HepG2 (cell line): ENCODE results near the gene CHID1. TPM values are rescaled to one million over a fixed set of nuclear protein-coding genes. Genes with fewer than 3 reads are reported as not detected.

ENCODE experiments used
- ATAC-seq: fragments of 200-7000 bp; cut with Tn5 transposase; 3 replicates; pipeline ENCODE4 v1.9.1; 2020; ENCODE audit warnings: mild to moderate bottlenecking, moderate library complexity
- BruUV-seq: library from RNA; stranded (reverse); fragments of 400-500 nt; replicated peaks from 2 replicates; lab custom pipeline; 2021; lab: Mats Ljungman, UMichigan
- CTCF ChIA-PET: fragments of 300-600 bp; formaldehyde crosslinking; extraction: SDS; loops from one replicate; lab custom pipeline; 2021; ENCODE audit warnings: low total read pairs, inconsistent platforms, low intra/inter-chr PET ratio; lab: Yijun Ruan, JAX
- POLR2A ChIA-PET: fragments of 350-600 bp; sonication (Branson Sonifier 250); formaldehyde crosslinking; loops from one replicate; lab custom pipeline; 2020; ENCODE audit warnings: antibody characterized with exemption, inconsistent platforms; lab: Yijun Ruan, JAX
- DNase-seq: peaks from one replicate; pipeline ENCODE4 v3.0.0-alpha.2; 2015; ENCODE audit warnings: low spot score
- FAIRE-seq: peaks from 3 replicates; lab custom pipeline; 2011; peaks lifted over from hg19 to GRCh38; lab: Jason Lieb, UNC
- H2AFZ ChIP-seq: one replicate; pipeline ENCODE4 v1.6.1; 2011; ENCODE audit warnings: low read length, inconsistent platforms
- H3K27ac ChIP-seq: fragments of 300-600 bp; 3 replicates; pipeline ENCODE4 v1.8.0; 2011; ENCODE audit warnings: mixed run types, mild to moderate bottlenecking, mixed read lengths, low read length, inconsistent platforms; ENCODE audit not compliant: insufficient read depth; ENCODE audit errors: extremely low read length
- H3K27me3 ChIP-seq, 2 experiments: fragments of 200-600 bp in 1 of 2; 2 replicates in 1 of 2; 3 replicates in 1 of 2; pipeline versions ENCODE4 v1.6.0 to v1.8.0; 2011; ENCODE audit warnings: low read length in 2 of 2, mild to moderate bottlenecking in 2 of 2, moderate library complexity in 2 of 2, inconsistent platforms in 1 of 2; ENCODE audit not compliant: insufficient read depth in 2 of 2, control insufficient read depth in 1 of 2
- H3K36me3 ChIP-seq, 2 experiments: fragments of 200-600 bp in 1 of 2; replicated peaks in 1 of 2; 2 replicates in 1 of 2; 3 replicates in 1 of 2; pipeline versions ENCODE4 v1.5.1 to v1.8.0; 2011; ENCODE audit warnings: low read length in 2 of 2, inconsistent platforms in 1 of 2; ENCODE audit not compliant: insufficient read depth in 2 of 2, control insufficient read depth in 1 of 2
- H3K4me1 ChIP-seq: 2 replicates; pipeline ENCODE4 v1.5.1; 2012; ENCODE audit warnings: low read length, inconsistent platforms; ENCODE audit not compliant: insufficient read depth
- H3K4me2 ChIP-seq: 2 replicates; pipeline ENCODE4 v1.6.0; 2011; ENCODE audit warnings: low read depth, low read length, inconsistent platforms
- H3K4me3 ChIP-seq, 3 experiments: fragments of 200-600 bp in 1 of 3; sonication (generic), shearing (Covaris generic) in 1 of 3; replicated peaks in 1 of 3; 2 replicates each; pipeline ENCODE4 v1.5.1; 2011 to 2016; ENCODE audit warnings: low read length in 3 of 3, inconsistent platforms in 2 of 3, low read depth in 2 of 3, mild to moderate bottlenecking in 2 of 3, control low read depth in 1 of 3, mixed read lengths in 1 of 3; ENCODE audit not compliant: insufficient read depth in 1 of 3
- H3K79me2 ChIP-seq: one replicate; pipeline ENCODE4 v1.6.1; 2011; ENCODE audit warnings: low read length, inconsistent platforms; ENCODE audit not compliant: insufficient read depth
- H3K9ac ChIP-seq: 2 replicates; pipeline ENCODE4 v1.6.0; 2011; ENCODE audit warnings: mild to moderate bottlenecking, low read depth, low read length, inconsistent platforms; ENCODE audit not compliant: insufficient read depth
- H3K9me3 ChIP-seq: 2 replicates; pipeline ENCODE4 v1.5.1; 2012; ENCODE audit warnings: mild to moderate bottlenecking, low read length
- H4K20me1 ChIP-seq: 2 replicates; pipeline ENCODE4 v1.6.0; 2011; ENCODE audit warnings: inconsistent platforms, mild to moderate bottlenecking, low read length, moderate library complexity; ENCODE audit not compliant: insufficient read depth
- AGO1 ChIP-seq: fragments of 200-400 bp; formaldehyde crosslinking; IDR thresholded peaks from 2 replicates; pipeline ENCODE4 v1.6.1; 2017; ENCODE audit warnings: mild to moderate bottlenecking, low read depth, low read length, moderate library complexity; ENCODE audit not compliant: poor library complexity, severe bottlenecking
- DRAP1 ChIP-seq: IDR thresholded peaks from 2 replicates; pipeline ENCODE4 v1.6.1; 2016; ENCODE audit warnings: missing genetic modification reagents, missing compliant biosample characterization
- GLMP ChIP-seq: sonication (generic); formaldehyde crosslinking; IDR thresholded peaks from 2 replicates; pipeline ENCODE4 v1.9.0; 2021; ENCODE audit warnings: missing genetic modification reagents, mild to moderate bottlenecking, borderline replicate concordance
- HMG20B ChIP-seq: conservative IDR thresholded peaks from 2 replicates; pipeline ENCODE4 v1.6.1; 2016; ENCODE audit warnings: missing genetic modification reagents, missing compliant biosample characterization
- NCOA5 ChIP-seq: sonication (generic); formaldehyde crosslinking; IDR thresholded peaks from 2 replicates; pipeline ENCODE4 v1.4.0; 2020; ENCODE audit warnings: missing genetic modification reagents
- NFYB ChIP-seq: sonication (generic); formaldehyde crosslinking; IDR thresholded peaks from 2 replicates; pipeline ENCODE4 v1.4.0; 2020; ENCODE audit warnings: missing genetic modification reagents
- PAF1 ChIP-seq: IDR thresholded peaks from 2 replicates; pipeline ENCODE4 v1.6.1; 2016; ENCODE audit warnings: missing genetic modification reagents, missing compliant biosample characterization
- POLR2A ChIP-seq, 2 experiments: IDR thresholded peaks; 2 replicates each; pipeline ENCODE4 v1.6.1; 2011; ENCODE audit warnings: low read depth in 2 of 2, low read length in 2 of 2, mild to moderate bottlenecking in 1 of 2, moderate library complexity in 1 of 2; ENCODE audit not compliant: insufficient read depth in 1 of 2
- POLR2AphosphoS5 ChIP-seq: IDR thresholded peaks from 2 replicates; pipeline ENCODE4 v1.6.1; 2012; ENCODE audit warnings: low read depth, low read length
- RBM22 ChIP-seq: fragments of 200-400 bp; formaldehyde crosslinking; optimal IDR thresholded peaks from 2 replicates; pipeline ENCODE3; 2017; ENCODE audit warnings: mild to moderate bottlenecking, low read length, moderate library complexity
- SNAI1 ChIP-seq: sonication (generic); formaldehyde crosslinking; IDR thresholded peaks from 2 replicates; pipeline ENCODE4 v1.5.0; 2020; ENCODE audit warnings: mild to moderate bottlenecking, missing genetic modification reagents, borderline replicate concordance
- ZC3H4 ChIP-seq: sonication (generic); formaldehyde crosslinking; IDR thresholded peaks from 2 replicates; pipeline ENCODE4 v1.4.0; 2020; ENCODE audit warnings: missing genetic modification reagents, borderline replicate concordance
- ZFP36 ChIP-seq: fragments of 150-350 bp; IDR thresholded peaks from 2 replicates; pipeline ENCODE4 v1.6.1; 2018; ENCODE audit warnings: borderline replicate concordance, low read length, low read depth; ENCODE audit not compliant: partially characterized antibody
- ZKSCAN1 ChIP-seq: fragments of 150-350 bp; IDR thresholded peaks from 2 replicates; pipeline ENCODE4 v1.6.1; 2014; ENCODE audit warnings: low read length
- ZNF207 ChIP-seq: fragments of 450-650 bp; IDR thresholded peaks from 2 replicates; pipeline ENCODE4 v1.6.1; 2016; ENCODE audit warnings: antibody characterized with exemption, borderline replicate concordance
- ZNF331 ChIP-seq: sonication (generic); formaldehyde crosslinking; IDR thresholded peaks from 2 replicates; pipeline ENCODE4 v1.4.0; 2020; ENCODE audit warnings: missing genetic modification reagents
- ZNF335 ChIP-seq: sonication (generic); formaldehyde crosslinking; IDR thresholded peaks from 2 replicates; pipeline ENCODE4 v1.4.0; 2020; ENCODE audit warnings: missing genetic modification reagents
- ZNF350 ChIP-seq: sonication (generic); formaldehyde crosslinking; IDR thresholded peaks from 2 replicates; pipeline ENCODE4 v1.4.0; 2020; ENCODE audit warnings: mild to moderate bottlenecking, low read depth, missing genetic modification reagents, borderline replicate concordance
- ZNF451 ChIP-seq: sonication (generic); formaldehyde crosslinking; IDR thresholded peaks from 2 replicates; pipeline ENCODE4 v1.5.0; 2020; ENCODE audit warnings: mild to moderate bottlenecking, missing genetic modification reagents
- WGBS: methylation state at CpG from one replicate; pipeline ENCODE4 v1.1.6; 2017; ENCODE audit warnings: low lambda C conversion rate; 5-methylcytosine and 5-hydroxymethylcytosine counted together
- in situ Hi-C: cut with HindIII; loops from 2 replicates; pipeline ENCODE4 v1.10.0; 2017; ENCODE audit warnings: low pct_unique_long_range_greater_than_20kb; ENCODE audit not compliant: extremely low pct_ligation_motif_present
- intact Hi-C: fragments of 100-400 bp; cut with micrococcal nuclease; formaldehyde crosslinking; loops from one replicate; pipeline ENCODE4 v1.10.0; 2022; ENCODE audit not compliant: unreplicated experiment
- polyA plus RNA-seq, 8 experiments: library from polyadenylated mRNA; depleted of rRNA in 3 of 8; stranded (reverse) in 7 of 8; unstranded in 1 of 8; fragments of >200 nt; fragmentation: Illumina TruSeq in 4 of 8; extraction: Trizol in 4 of 8; gene quantifications; 2 replicates each; pipeline versions ENCODE4 v1.2.1 to v1.2.3, GENCODE V29; 2011 to 2016; ENCODE audit warnings: low read depth in 4 of 8, missing spikeins in 1 of 8, mixed read lengths in 1 of 8; ENCODE audit not compliant: insufficient read depth in 1 of 8
- total RNA-seq, 5 experiments: library from RNA; depleted of rRNA; stranded (reverse); fragments of >200 nt; fragmentation: Illumina TruSeq; extraction: Trizol; gene quantifications; 2 replicates each; pipeline ENCODE4 v1.2.3, GENCODE V29; 2016; ENCODE audit warnings: low read depth in 1 of 5

The CHID1 gene
- total and polyA plus RNA-seq, 2 of the 13 experiments (the other 11 are each of a cell fraction or from before 2014, with no cell fraction given) = 65.1 to 93.6 TPM

GRCh38 chr11:867856-868358, 42.7 kb downstream of the CHID1 start:
- FAIRE-seq (no peak), DNase-seq (no peak), ATAC-seq (no peak)
- CTCF ChIA-PET = no interaction called here
- no peaks in the 10 kb centered on the region for H4K20me1 ChIP-seq
- WGBS = 98% methylated on average over 6 of the region's 8 CpGs
- BruUV-seq = no TSS peak
- no peak overlapping the region for H3K4me2 ChIP-seq
- no peaks in the 10 kb centered on the region for H3K9me3 ChIP-seq
- peaks cover 2 to 6% of the 10 kb centered on the region in 2 experiments; a peak in 2 of 5 replicates for H3K36me3 ChIP-seq
- in situ Hi-C loops = no loop called here
- POLR2A ChIA-PET = interaction anchor here (0.6 kb wide), 1 partner anchor 24 kb away, joined by 3 read pairs; no protein-coding TSS in a partner anchor
- no peak overlapping the region for H3K4me3 ChIP-seq
- H3K79me2 ChIP-seq = no peaks in the 10 kb centered on the region
- intact Hi-C loops = no loop called here
- no peak overlapping the region for H2AFZ ChIP-seq
- H3K27ac ChIP-seq = no peak overlapping the region
- TF ChIP-seq RBM22 (peak; percentile 23), POLR2AphosphoS5 (peak; percentile 7; the same call in 1 of the 2 replicates), ZC3H4 (no peak)
- 0 out of 2 replicates have a peak, but pooled peaks cover 8% of the 10 kb centered on the region for H3K4me1 ChIP-seq
- no peak overlapping the region for H3K9ac ChIP-seq
- no peaks in the 10 kb centered on the region for H3K27me3 ChIP-seq

GRCh38 chr11:866481-866880, 44.1 kb downstream of the CHID1 start:
- no TSS peak for BruUV-seq
- Histone ChIP-seq H3K4me1 (0 out of 2 replicates have a peak, but pooled peaks cover 8% of the 10 kb centered on the region), H3K36me3 (peaks cover 3 to 6% of the 10 kb centered on the region in 2 experiments; a peak in 2 of 5 replicates), H4K20me1 (no peaks in the 10 kb centered on the region), H3K79me2 (no peaks in the 10 kb centered on the region), H3K27me3 (no peaks in the 10 kb centered on the region), H3K4me3 (no peak overlapping the region), H3K27ac (no peak overlapping the region), H3K9me3 (no peaks in the 10 kb centered on the region), H2AFZ (no peak overlapping the region), H3K4me2 (no peak overlapping the region), H3K9ac (no peak overlapping the region)
- FAIRE-seq = no peak
- intact Hi-C loops (no loop called here), in situ Hi-C loops (no loop called here)
- POLR2A ChIA-PET = no interaction called here
- no peak for DNase-seq
- CTCF ChIA-PET = no interaction called here
- WGBS = 99% methylated on average over 12 of the region's 14 CpGs
- ATAC-seq = peak; percentile 1; the same call in 1 of the 3 replicates
- peak; percentile 76 for TF ChIP-seq RBM22
- no peak for TF ChIP-seq ZNF331 (CRISPR knock-in tag)
- TF ChIP-seq ZKSCAN1 = 0 out of 2 replicates have a peak, but pooled peaks have one; percentile 18
- no peak for TF ChIP-seq ZNF207
- 0 out of 4 replicates have a peak, but pooled peaks of 1 of the 2 experiments have one; percentile 28 for TF ChIP-seq POLR2A (IDR thresholded peaks at IDR 0.05; ENCODE audit: insufficient read depth in 1 of 2, low read depth in 2 of 2, low read length in 2 of 2)
- no peak for TF ChIP-seq ZNF451 (CRISPR knock-in tag)
- TF ChIP-seq GLMP = no peak
- TF ChIP-seq ZNF335 (CRISPR knock-in tag) = no peak
- TF ChIP-seq ZFP36 = no peak
- TF ChIP-seq SNAI1 (CRISPR knock-in tag) = no peak
- no peak for TF ChIP-seq NCOA5 (CRISPR knock-in tag)
- TF ChIP-seq PAF1 (CRISPR knock-in tag) = no peak
- peak; percentile 59 for TF ChIP-seq AGO1
- TF ChIP-seq ZNF350 (CRISPR knock-in tag) = no peak
- TF ChIP-seq DRAP1 (CRISPR knock-in tag) = no peak
- no peak for TF ChIP-seq NFYB (CRISPR knock-in tag)
- TF ChIP-seq HMG20B (CRISPR knock-in tag) = no peak
